ENCODE results near the gene PGLYRP4. TPM values are rescaled to one million over a fixed set of nuclear protein-coding genes. Genes with fewer than 3 reads are reported as not detected.
A peak's percentile ranks its signal among the peaks of the same experiment; 100 is the strongest.

The PGLYRP4 gene
- total and polyA plus RNA-seq, 4 donors = not detected

DNA sequence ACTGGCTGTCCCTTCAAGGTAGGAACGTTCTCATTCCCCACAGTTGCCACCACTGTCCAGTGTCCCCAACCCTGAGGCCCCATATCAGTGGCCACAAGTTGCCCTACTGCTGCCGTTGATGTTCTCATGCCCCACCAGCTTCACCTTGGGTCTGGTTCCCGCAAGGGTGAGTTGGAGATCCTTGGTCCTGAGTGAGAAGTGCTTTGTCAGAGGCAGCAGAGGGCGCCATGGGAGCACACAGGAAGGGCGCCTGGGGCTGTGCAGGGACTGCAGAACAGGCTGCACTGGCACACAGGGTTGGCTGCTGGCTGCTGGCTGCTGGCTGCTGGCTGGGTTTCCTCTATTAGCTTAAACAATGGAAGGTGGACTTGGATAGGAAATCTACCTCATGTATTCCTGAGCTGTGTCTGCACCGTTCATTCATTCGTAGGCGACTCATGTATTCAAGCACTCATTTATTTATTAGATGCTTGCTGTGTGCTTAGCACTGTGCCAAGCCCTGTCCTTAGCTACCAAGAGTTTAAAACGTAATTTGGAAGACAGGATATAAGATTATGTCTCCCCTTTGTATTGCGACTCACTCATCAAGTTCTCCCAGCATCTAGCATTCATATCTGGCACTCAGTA, 6.9 kb upstream of the PGLYRP4 start:
- no peak overlapping the region for H3K4me3 ChIP-seq (ENCODE audit: low read length in 2 of 2)
- no peaks in the 10 kb centered on the region for H3K36me3 ChIP-seq (ENCODE audit: control insufficient read depth in 1 of 2, insufficient read depth in 2 of 2, low read length in 1 of 2)
- intact Hi-C loops (cut with DNase I) = loop anchor here in 1 of 2 donors (10.0 kb wide), 2 partner anchors 109 to 629 kb away; partner anchors contain the start of genes RAB13 and S100A7
- H3K4me1 ChIP-seq (ENCODE audit: control insufficient read depth in 1 of 2, insufficient read depth in 2 of 2, low read length in 2 of 2) = no peaks in the 10 kb centered on the region
- H3K27me3 ChIP-seq (ENCODE audit: control insufficient read depth in 1 of 2, insufficient read depth in 2 of 2, low read length in 1 of 2) = no peaks in the 10 kb centered on the region
- 65 to 66% methylated on average over 10 of the region's 10 CpGs for WGBS, 2 donors
- DNase-seq (peak in 1 of 2 donors; percentile 80), ATAC-seq (ENCODE audit: low FRiP score) (peak; percentile 46)
- no peaks in the 10 kb centered on the region for H3K9me3 ChIP-seq (ENCODE audit: control insufficient read depth, low read length)
- H3K27ac ChIP-seq (ENCODE audit: low read depth in 1 of 2, low read length in 2 of 2) = no peak overlapping the region

DNA sequence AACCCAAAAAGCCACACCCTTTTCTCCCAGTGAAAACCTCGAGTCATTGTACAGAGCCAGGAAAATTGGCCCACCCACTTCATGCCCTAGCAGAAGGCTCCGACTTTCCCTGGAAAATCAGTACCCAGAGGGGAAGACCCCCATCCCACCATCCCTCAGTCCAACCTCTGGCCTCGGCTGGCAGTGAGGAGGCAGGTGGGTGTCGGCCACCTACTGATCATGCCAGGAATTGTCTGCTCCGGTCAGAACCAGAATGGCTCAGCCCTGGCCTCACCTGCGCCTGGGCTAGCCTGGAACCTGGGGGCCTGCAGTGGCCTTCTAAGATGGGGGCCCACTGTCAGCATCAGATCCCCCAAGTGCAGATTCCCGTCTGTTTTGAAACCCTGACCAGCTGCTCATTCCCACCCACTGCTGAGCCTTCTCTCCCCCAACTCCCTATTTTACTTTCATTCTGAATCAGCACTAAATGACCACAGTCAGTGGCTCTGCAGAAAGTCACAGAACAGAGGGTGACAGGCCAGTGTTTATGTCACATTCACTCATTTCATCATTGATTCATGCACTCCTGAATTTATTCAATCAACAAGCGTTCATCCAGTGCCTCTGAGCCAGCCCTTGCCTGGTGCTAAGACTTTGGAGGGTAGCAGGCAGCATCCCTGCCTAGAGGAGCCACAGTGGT, 6.0 kb upstream of the PGLYRP4 start:
- H3K27me3 ChIP-seq (ENCODE audit: control insufficient read depth in 1 of 2, insufficient read depth in 2 of 2, low read length in 1 of 2) = no peaks in the 10 kb centered on the region
- WGBS, 2 donors = 81 to 86% methylated on average over 8 of the region's 8 CpGs
- ATAC-seq (ENCODE audit: low FRiP score) = no peak

DNA sequence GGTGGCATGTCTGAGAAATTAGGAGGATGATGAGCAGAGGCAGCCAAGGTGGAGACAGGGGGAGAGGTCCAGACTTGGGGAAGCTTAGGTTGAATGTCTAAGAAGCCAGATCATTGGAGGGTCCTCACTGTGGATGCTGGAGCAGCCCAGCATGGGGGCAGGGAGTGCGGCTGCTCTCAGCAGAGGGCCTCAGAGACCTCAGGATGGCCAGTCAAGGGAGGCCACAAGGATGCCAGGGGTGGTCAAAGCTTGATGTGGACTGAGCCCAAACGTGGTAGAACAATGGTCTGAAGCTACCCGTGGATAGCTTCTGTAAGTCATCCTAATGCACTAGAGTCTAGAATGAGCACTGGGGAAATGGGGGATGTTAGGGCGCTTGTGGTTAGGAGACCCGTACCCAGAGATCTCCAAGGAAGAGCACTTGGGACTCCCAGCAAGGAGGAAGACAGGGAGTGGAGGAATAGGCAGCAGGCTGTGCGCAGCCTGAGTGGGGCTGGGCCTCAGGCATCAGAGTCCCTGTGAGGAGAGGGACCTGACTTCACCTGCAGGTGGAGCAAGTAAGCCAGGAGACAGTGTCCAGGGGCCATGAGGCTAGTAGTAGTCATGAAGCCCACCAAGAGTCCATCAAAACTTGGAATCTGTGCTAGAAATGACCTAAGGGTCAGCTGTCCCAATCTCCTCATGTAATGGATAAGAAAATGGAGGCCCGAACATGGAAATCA, 4.7 kb upstream of the PGLYRP4 start:
- ATAC-seq (ENCODE audit: low FRiP score) (no peak), DNase-seq (no peak)
- Histone ChIP-seq H3K36me3 (ENCODE audit: control insufficient read depth in 1 of 2, insufficient read depth in 2 of 2, low read length in 1 of 2) (no peaks in the 10 kb centered on the region), H3K4me3 (ENCODE audit: low read length in 2 of 2) (no peak overlapping the region), H3K9me3 (ENCODE audit: control insufficient read depth, low read length) (no peaks in the 10 kb centered on the region), H3K27ac (ENCODE audit: low read depth in 1 of 2, low read length in 2 of 2) (no peak overlapping the region), H3K27me3 (ENCODE audit: control insufficient read depth in 1 of 2, insufficient read depth in 2 of 2, low read length in 1 of 2) (no peaks in the 10 kb centered on the region), H3K4me1 (ENCODE audit: control insufficient read depth in 1 of 2, insufficient read depth in 2 of 2, low read length in 2 of 2) (no peaks in the 10 kb centered on the region)
- 78 to 86% methylated on average over 7 of the region's 7 CpGs for WGBS, 2 donors
- intact Hi-C loops (cut with DNase I) = loop anchor here in 1 of 2 donors (2.0 to 10.0 kb wide), 4 partner anchors 111 to 631 kb away; partner anchors contain the start of genes RAB13 and S100A7

More for the DNA sequence above, 6.0 kb upstream of the PGLYRP4 start:
- intact Hi-C loops (cut with DNase I) = loop anchor here in 1 of 2 donors (5.0 to 10.0 kb wide), 3 partner anchors 110 to 630 kb away; partner anchors contain the start of genes RAB13 and S100A7
- H3K4me1 ChIP-seq (ENCODE audit: control insufficient read depth in 1 of 2, insufficient read depth in 2 of 2, low read length in 2 of 2) = no peaks in the 10 kb centered on the region
- DNase-seq = no peak
- no peak overlapping the region for H3K4me3 ChIP-seq (ENCODE audit: low read length in 2 of 2)
- no peaks in the 10 kb centered on the region for H3K9me3 ChIP-seq (ENCODE audit: control insufficient read depth, low read length)
- no peaks in the 10 kb centered on the region for H3K36me3 ChIP-seq (ENCODE audit: control insufficient read depth in 1 of 2, insufficient read depth in 2 of 2, low read length in 1 of 2)
- no peak overlapping the region for H3K27ac ChIP-seq (ENCODE audit: low read depth in 1 of 2, low read length in 2 of 2)

DNA sequence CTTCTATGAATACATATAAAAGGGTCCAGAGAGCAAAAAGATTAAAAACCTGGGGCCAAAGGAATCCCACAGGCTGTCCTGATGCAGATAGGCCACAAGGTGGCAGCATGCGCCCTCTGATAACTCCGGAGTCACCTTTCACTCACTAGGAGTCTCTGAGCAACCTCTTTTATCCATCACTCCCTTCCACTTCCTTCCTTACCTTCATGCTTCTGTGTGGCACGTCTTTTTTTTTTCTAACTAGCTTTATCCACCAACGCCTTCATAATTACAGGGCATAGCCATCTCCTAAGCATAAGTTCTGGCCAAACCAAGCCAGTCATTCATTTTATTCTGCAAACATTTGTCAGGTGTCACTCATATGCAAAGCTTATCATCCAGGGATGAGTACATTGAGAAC, 3.9 kb upstream of the PGLYRP4 start:
- no peaks in the 10 kb centered on the region for H3K36me3 ChIP-seq (ENCODE audit: control insufficient read depth in 1 of 2, insufficient read depth in 2 of 2, low read length in 1 of 2)
- no peaks in the 10 kb centered on the region for H3K4me1 ChIP-seq (ENCODE audit: control insufficient read depth in 1 of 2, insufficient read depth in 2 of 2, low read length in 2 of 2)
- no peaks in the 10 kb centered on the region for H3K27me3 ChIP-seq (ENCODE audit: control insufficient read depth in 1 of 2, insufficient read depth in 2 of 2, low read length in 1 of 2)
- peak; percentile 79 to 85 for DNase-seq
- 0% methylated on average over 4 of the region's 4 CpGs for WGBS, 2 donors
- no peaks in the 10 kb centered on the region for H3K9me3 ChIP-seq (ENCODE audit: control insufficient read depth, low read length)
- peak; percentile 83 for ATAC-seq (ENCODE audit: low FRiP score)
- H3K4me3 ChIP-seq (ENCODE audit: low read length in 2 of 2) = no peak overlapping the region
- H3K27ac ChIP-seq (ENCODE audit: low read depth in 1 of 2, low read length in 2 of 2) = no peak overlapping the region
- intact Hi-C loops (cut with DNase I) = loop anchor here (1.0 to 10.0 kb wide), 5 partner anchors 112 to 632 kb away; partner anchors contain the start of genes RAB13 (in 1 of the 2) and S100A7 (in 1 of the 2)

DNA sequence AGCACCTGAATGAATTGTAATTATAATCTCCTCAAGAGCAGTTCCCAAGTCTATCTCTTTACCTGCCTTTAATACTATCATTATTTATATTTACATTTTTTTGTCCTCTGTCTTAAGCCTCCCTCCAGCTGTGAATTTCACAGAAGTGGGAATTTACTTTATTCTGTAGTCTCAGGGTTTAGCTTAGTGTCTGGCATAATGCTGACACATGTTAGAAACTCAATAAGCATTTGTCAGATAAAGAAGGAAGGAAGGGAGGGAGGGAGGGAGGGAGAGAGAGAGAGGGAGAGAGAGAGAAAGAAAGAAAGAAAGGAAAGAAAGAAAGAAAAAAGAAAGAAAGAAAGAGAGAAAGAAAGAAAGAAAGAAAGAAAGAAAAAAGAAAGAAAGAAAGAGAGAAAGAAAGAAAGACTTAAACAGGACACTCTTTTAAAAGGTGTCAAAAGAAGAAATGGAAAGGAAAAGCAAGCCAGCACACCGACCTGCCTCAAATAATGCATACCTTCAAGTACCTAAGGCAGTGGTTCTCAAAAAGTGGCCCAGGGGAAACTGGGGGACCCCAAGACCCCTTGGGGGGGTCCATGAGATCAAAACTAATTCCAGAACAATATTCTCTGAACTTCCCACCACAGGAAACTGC, 1.8 kb upstream of the PGLYRP4 start:
- no peaks in the 10 kb centered on the region for H3K9me3 ChIP-seq (ENCODE audit: control insufficient read depth, low read length)
- H3K36me3 ChIP-seq (ENCODE audit: control insufficient read depth in 1 of 2, insufficient read depth in 2 of 2, low read length in 1 of 2) = no peaks in the 10 kb centered on the region
- no peaks in the 10 kb centered on the region for H3K27me3 ChIP-seq (ENCODE audit: control insufficient read depth in 1 of 2, insufficient read depth in 2 of 2, low read length in 1 of 2)
- ATAC-seq (ENCODE audit: low FRiP score) (no peak), DNase-seq (no peak)
- no peaks in the 10 kb centered on the region for H3K4me1 ChIP-seq (ENCODE audit: control insufficient read depth in 1 of 2, insufficient read depth in 2 of 2, low read length in 2 of 2)
- no peak overlapping the region for H3K4me3 ChIP-seq (ENCODE audit: low read length in 2 of 2)
- intact Hi-C loops (cut with DNase I) = loop anchor here in 1 of 2 donors (5.0 to 10.0 kb wide), 3 partner anchors 114 to 634 kb away; partner anchors contain the start of genes RAB13 and S100A7
- 17 to 39% methylated on average over 1 of the region's 1 CpG for WGBS, 2 donors
- no peak overlapping the region for H3K27ac ChIP-seq (ENCODE audit: low read depth in 1 of 2, low read length in 2 of 2)

DNA sequence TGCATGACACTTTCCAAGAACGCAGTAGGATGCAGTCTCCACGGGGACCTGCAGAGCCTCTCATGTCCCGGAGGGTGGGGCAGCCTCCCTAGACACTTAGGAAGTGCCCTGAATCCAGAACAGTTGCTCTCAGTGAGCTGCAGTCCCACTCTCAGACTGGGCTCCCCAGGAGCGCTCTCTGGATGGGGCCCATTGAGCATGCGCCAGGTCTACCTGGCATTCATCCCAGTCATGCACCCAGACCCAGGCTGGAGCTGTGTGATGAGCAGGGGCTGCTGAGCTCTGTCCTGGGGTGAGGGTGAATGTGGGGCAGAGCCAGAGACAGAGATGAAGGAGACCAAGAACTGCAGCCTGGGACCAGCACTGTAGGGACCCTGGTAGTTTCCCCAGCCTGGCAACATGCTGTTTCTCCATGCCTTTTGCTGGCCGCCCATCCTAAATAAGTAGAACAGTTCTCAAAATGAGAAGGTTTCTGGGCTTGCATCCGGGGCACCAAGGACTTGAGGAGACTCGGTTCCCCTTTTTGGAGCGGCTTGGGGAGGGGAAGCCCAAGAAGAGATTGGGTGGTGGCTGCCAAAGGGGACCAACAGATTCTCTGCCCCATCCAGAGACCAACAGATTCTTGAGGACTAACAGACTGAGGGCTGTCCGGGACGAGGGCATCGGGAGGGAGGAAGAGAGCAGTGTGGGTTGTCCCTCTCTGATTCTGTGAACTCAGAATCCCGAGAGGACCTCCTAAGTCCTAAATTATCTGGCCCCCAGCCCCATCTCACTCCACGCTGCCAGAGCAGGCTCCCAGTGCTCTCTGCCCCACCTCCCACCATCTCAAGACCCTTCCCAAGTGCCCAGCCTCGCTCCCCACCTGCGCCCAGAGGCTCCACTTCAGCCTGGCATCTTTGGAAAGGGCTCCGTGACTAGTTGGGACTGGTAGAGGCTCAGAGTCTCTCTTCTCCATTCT, 1.0 kb upstream of the PGLYRP4 start:
- ATAC-seq (ENCODE audit: low FRiP score) = no peak
- Histone ChIP-seq H3K4me1 (ENCODE audit: control insufficient read depth in 1 of 2, insufficient read depth in 2 of 2, low read length in 2 of 2) (no peaks in the 10 kb centered on the region), H3K9me3 (ENCODE audit: control insufficient read depth, low read length) (no peaks in the 10 kb centered on the region), H3K36me3 (ENCODE audit: control insufficient read depth in 1 of 2, insufficient read depth in 2 of 2, low read length in 1 of 2) (no peaks in the 10 kb centered on the region), H3K27me3 (ENCODE audit: control insufficient read depth in 1 of 2, insufficient read depth in 2 of 2, low read length in 1 of 2) (no peaks in the 10 kb centered on the region), H3K4me3 (ENCODE audit: low read length in 2 of 2) (no peak overlapping the region), H3K27ac (ENCODE audit: low read depth in 1 of 2, low read length in 2 of 2) (no peak overlapping the region)
- DNase-seq = no peak
- 59 to 61% methylated on average over 17 of the region's 17 CpGs for WGBS, 2 donors
- intact Hi-C loops (cut with DNase I) = loop anchor here in 1 of 2 donors (5.0 to 10.0 kb wide), 3 partner anchors 115 to 635 kb away; partner anchors contain the start of genes RAB13 and S100A7

DNA sequence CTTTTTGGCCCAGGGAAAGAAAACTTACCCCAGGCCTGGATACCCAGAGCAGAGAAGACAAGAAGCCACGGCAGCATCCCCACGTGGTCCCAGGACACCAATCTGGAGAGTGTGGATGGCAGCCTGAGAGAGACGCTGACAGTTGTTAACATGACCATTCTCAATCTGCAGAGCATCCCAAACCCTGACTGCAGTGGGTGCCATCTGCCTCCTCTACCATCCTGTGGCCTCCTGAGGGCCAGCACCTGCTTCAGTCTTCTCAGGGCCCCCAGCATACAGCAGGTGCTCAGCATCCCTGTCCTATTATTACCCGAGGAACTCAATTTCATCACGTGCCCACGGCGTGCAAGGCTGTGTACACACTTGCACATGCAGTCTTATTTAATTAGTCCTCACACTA, 785 bp downstream of the PGLYRP4 start:
- H3K27me3 ChIP-seq (ENCODE audit: control insufficient read depth in 1 of 2, insufficient read depth in 2 of 2, low read length in 1 of 2) = no peaks in the 10 kb centered on the region
- intact Hi-C loops (cut with DNase I) = no loop called here
- no peaks in the 10 kb centered on the region for H3K36me3 ChIP-seq (ENCODE audit: control insufficient read depth in 1 of 2, insufficient read depth in 2 of 2, low read length in 1 of 2)
- H3K9me3 ChIP-seq (ENCODE audit: control insufficient read depth, low read length) = no peaks in the 10 kb centered on the region
- H3K4me3 ChIP-seq (ENCODE audit: low read length in 2 of 2) = no peak overlapping the region
- WGBS, 2 donors = 69 to 74% methylated on average over 7 of the region's 7 CpGs
- no peak for ATAC-seq (ENCODE audit: low FRiP score)
- no peaks in the 10 kb centered on the region for H3K4me1 ChIP-seq (ENCODE audit: control insufficient read depth in 1 of 2, insufficient read depth in 2 of 2, low read length in 2 of 2)
- DNase-seq = no peak
- H3K27ac ChIP-seq (ENCODE audit: low read depth in 1 of 2, low read length in 2 of 2) = no peak overlapping the region
